ENCODE data around the gene KAT6B. TPM values are rescaled to one million over a fixed set of nuclear protein-coding genes. Genes with fewer than 3 reads are reported as not detected.

Gene KAT6B
- total and polyA plus RNA-seq, 2 experiments from 2014 or later, result 15.8 to 36.2 TPM

DNA sequence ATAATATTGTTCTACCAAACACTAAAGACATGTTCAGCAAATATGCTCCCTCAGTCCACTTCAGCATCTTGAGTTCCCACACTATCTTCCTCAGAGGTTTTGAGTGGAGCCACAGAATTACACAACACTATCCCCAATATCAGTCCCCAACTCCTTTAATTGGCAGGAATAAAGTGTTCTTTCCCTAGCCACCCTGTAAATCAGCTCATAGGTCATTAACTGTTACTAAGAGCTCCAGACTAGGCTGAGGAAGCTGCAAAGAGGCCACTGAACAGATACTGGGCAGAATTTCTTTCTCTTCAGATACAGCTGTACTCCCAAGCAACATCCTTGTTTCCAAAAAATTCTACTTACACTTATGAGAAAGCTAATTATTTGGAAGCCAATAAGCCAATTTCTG is 11.6 kb upstream of the KAT6B start:
- Histone ChIP-seq H3K4me3 (no peak overlapping the region), H2AFZ (no peak overlapping the region), H3K79me2 (no peaks in the 10 kb centered on the region), H3K4me1 (ENCODE audit: insufficient read depth) (no peaks in the 10 kb centered on the region), H3K4me2 (no peak overlapping the region), H3K27ac (no peak overlapping the region), H4K20me1 (ENCODE audit: insufficient read depth, poor library complexity, severe bottlenecking) (no peaks in the 10 kb centered on the region), H3K27me3 (no peaks in the 10 kb centered on the region), H3K36me3 (replicated peaks; ENCODE audit: insufficient read depth, low read depth) (no peaks in the 10 kb centered on the region), H3K9me3 (ENCODE audit: low read depth) (peaks cover 4% of the 10 kb centered on the region), H3K9me2 (replicated peaks; ENCODE audit: insufficient read depth) (no peaks in the 10 kb centered on the region)
- TF ChIP-seq EZH2 (IDR thresholded peaks at IDR 0.05; ENCODE audit: borderline replicate concordance) (no peak), CTCF (IDR thresholded peaks at IDR 0.05; ENCODE audit: poor library complexity) (no peak), EZH2phosphoT487 (IDR thresholded peaks at IDR 0.05; ENCODE audit: low read depth, severe bottlenecking, unreplicated experiment) (no peak)
- DNase-seq (ENCODE audit: low spot score), result no peak

DNA sequence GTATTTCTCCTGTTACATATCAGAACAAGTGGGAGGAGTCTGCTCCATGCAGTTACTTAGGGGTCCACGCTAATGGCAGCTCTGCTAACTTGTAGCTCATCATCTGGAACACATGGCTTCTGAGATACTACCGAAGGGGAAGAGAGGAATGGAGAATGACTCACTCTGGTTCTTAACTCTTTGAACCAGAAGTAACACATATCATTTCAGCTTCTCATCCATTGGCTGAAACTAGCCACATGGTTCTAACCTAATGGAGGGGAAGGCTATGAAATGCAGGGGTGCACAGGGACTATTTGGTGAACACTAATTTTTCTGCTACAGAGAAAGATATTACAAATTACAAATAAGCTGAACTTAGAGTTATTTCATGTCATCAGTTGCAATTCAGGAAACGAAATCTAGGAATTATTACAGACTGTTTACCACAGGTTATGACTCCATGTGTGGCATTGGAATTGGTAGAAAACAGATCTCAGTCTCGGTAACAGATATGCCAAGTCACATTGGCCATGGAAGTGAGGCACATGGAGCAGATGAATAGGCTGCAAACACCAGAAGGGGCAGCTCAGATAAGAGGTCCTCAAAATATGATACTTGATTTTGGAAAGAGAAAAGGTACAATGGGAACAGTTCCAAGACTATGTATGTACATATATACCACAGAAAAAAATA is 9.4 kb upstream of the KAT6B start:
- Histone ChIP-seq H3K27me3 (no peaks in the 10 kb centered on the region), H3K36me3 (replicated peaks; ENCODE audit: insufficient read depth, low read depth) (no peaks in the 10 kb centered on the region), H3K27ac (no peak overlapping the region), H3K4me3 (no peak overlapping the region), H3K79me2 (no peaks in the 10 kb centered on the region), H3K4me2 (no peak overlapping the region), H3K9me2 (replicated peaks; ENCODE audit: insufficient read depth) (no peaks in the 10 kb centered on the region), H2AFZ (no peak overlapping the region), H3K4me1 (ENCODE audit: insufficient read depth) (peaks cover 8% of the 10 kb centered on the region), H3K9me3 (ENCODE audit: low read depth) (peaks cover 4% of the 10 kb centered on the region), H4K20me1 (ENCODE audit: insufficient read depth, poor library complexity, severe bottlenecking) (no peaks in the 10 kb centered on the region)
- 93% methylated on average over 4 of the region's 4 CpGs for WGBS (ENCODE audit: low lambda C conversion rate, missing lambda C conversion rate)
- no peak for DNase-seq (ENCODE audit: low spot score)
- TF ChIP-seq EZH2 (IDR thresholded peaks at IDR 0.05; ENCODE audit: borderline replicate concordance), result no peak
- TF ChIP-seq EZH2phosphoT487 (IDR thresholded peaks at IDR 0.05; ENCODE audit: low read depth, severe bottlenecking, unreplicated experiment), result no peak
- no peak for TF ChIP-seq CTCF (IDR thresholded peaks at IDR 0.05; ENCODE audit: poor library complexity)

GRCh38 chr10:74821501-74821900 is 4.9 kb upstream of the KAT6B start:
- peaks cover 36% of the 10 kb centered on the region for H3K4me1 ChIP-seq (ENCODE audit: insufficient read depth)
- TF ChIP-seq CTCF (IDR thresholded peaks at IDR 0.05; ENCODE audit: poor library complexity), result no peak
- no peak for TF ChIP-seq EZH2phosphoT487 (IDR thresholded peaks at IDR 0.05; ENCODE audit: low read depth, severe bottlenecking, unreplicated experiment)
- no peak for TF ChIP-seq EZH2 (IDR thresholded peaks at IDR 0.05; ENCODE audit: borderline replicate concordance)
- no peak overlapping the region for H3K4me3 ChIP-seq
- no peaks in the 10 kb centered on the region for H3K9me2 ChIP-seq (replicated peaks; ENCODE audit: insufficient read depth)
- H2AFZ ChIP-seq, result no peak overlapping the region
- no peak overlapping the region for H3K27ac ChIP-seq
- no peak for DNase-seq (ENCODE audit: low spot score)
- H3K4me2 ChIP-seq, result no peak overlapping the region
- 40% methylated on average over 3 of the region's 3 CpGs for WGBS (ENCODE audit: low lambda C conversion rate, missing lambda C conversion rate)
- no peaks in the 10 kb centered on the region for H3K79me2 ChIP-seq
- H3K9me3 ChIP-seq (ENCODE audit: low read depth), result peaks cover 4% of the 10 kb centered on the region
- no peaks in the 10 kb centered on the region for H3K27me3 ChIP-seq
- no peaks in the 10 kb centered on the region for H3K36me3 ChIP-seq (replicated peaks; ENCODE audit: insufficient read depth, low read depth)
- H4K20me1 ChIP-seq (ENCODE audit: insufficient read depth, poor library complexity, severe bottlenecking), result no peaks in the 10 kb centered on the region

Data from hepatocyte (in vitro differentiated cells).